ENCODE data around the gene DEFB125. TPM values are rescaled to one million over a fixed set of nuclear protein-coding genes. Genes with fewer than 3 reads are reported as not detected.

The DEFB125 gene
- total RNA-seq, 2 experiments from 2014 or later = not detected

GRCh38 chr20:61757-62156 lies 25.7 kb upstream of the DEFB125 start:
- Histone ChIP-seq H3K27me3 (ENCODE audit: control insufficient read depth in 1 of 2, insufficient read depth in 2 of 2, low read length in 2 of 2) (peaks cover 3% of the 10 kb centered on the region in 2 experiments), H3K4me1 (ENCODE audit: insufficient read depth, low read length) (no peaks in the 10 kb centered on the region), H3K27ac (ENCODE audit: low read depth in 1 of 2, low read length in 2 of 2) (no peak overlapping the region), H3K36me3 (ENCODE audit: insufficient read depth, low read length) (no peaks in the 10 kb centered on the region), H3K4me3 (ENCODE audit: low read length) (no peak overlapping the region), H3K9me3 (ENCODE audit: control insufficient read depth in 1 of 2, insufficient read depth in 1 of 2, low read length in 2 of 2) (peaks cover 12 to 56% of the 10 kb centered on the region in 2 experiments)
- Mint-ChIP-seq H3K4me1 (ENCODE audit: low read depth) (no peaks in the 10 kb centered on the region), H3K4me3 (no peak overlapping the region), H3K36me3 (ENCODE audit: low read depth) (no peaks in the 10 kb centered on the region), H3K27ac (no peak overlapping the region), H3K9me3 (no peaks in the 10 kb centered on the region), H3K27me3 (no peaks in the 10 kb centered on the region)
- intact Hi-C loops (cut with DNase I, micrococcal nuclease) = no loop called here
- TF ChIP-seq CTCF (IDR thresholded peaks at IDR 0.05) = no peak
- DNase-seq = no peak
- ChIA-PET CTCF (no interaction called here), POLR2A (no interaction called here)
- ATAC-seq (ENCODE audit: poor library complexity) = no peak

- Mint-ChIP-seq H3K9me3 (no peaks in the 10 kb centered on the region), H3K4me1 (ENCODE audit: low read depth) (no peaks in the 10 kb centered on the region), H3K36me3 (ENCODE audit: low read depth) (no peaks in the 10 kb centered on the region), H3K27ac (no peak overlapping the region), H3K27me3 (no peaks in the 10 kb centered on the region), H3K4me3 (no peak overlapping the region)
- DNase-seq (no peak), ATAC-seq (ENCODE audit: poor library complexity) (no peak)
- H3K27ac ChIP-seq (ENCODE audit: low read depth in 1 of 2, low read length in 2 of 2) = no peak overlapping the region
- no peak for TF ChIP-seq CTCF (IDR thresholded peaks at IDR 0.05)
- H3K36me3 ChIP-seq (ENCODE audit: insufficient read depth, low read length) = no peaks in the 10 kb centered on the region
- H3K27me3 ChIP-seq (ENCODE audit: control insufficient read depth in 1 of 2, insufficient read depth in 2 of 2, low read length in 2 of 2) = peaks cover 7 to 10% of the 10 kb centered on the region in 2 experiments
- POLR2A ChIA-PET = no interaction called here
- peaks cover 12 to 59% of the 10 kb centered on the region in 2 experiments for H3K9me3 ChIP-seq (ENCODE audit: control insufficient read depth in 1 of 2, insufficient read depth in 1 of 2, low read length in 2 of 2)
- CTCF ChIA-PET = no interaction called here
- intact Hi-C loops (cut with DNase I, micrococcal nuclease) = no loop called here
- H3K4me1 ChIP-seq (ENCODE audit: insufficient read depth, low read length) = no peaks in the 10 kb centered on the region
- no peak overlapping the region for H3K4me3 ChIP-seq (ENCODE audit: low read length)
These were observed 25.0 kb upstream of the DEFB125 start for GRCh38 chr20:62487-62886.

GRCh38 chr20:64026-64603 lies 23.4 kb upstream of the DEFB125 start:
- no peak overlapping the region for H3K4me3 ChIP-seq (ENCODE audit: low read length)
- DNase-seq = no peak
- ChIA-PET POLR2A (no interaction called here), CTCF (no interaction called here)
- H3K36me3 ChIP-seq (ENCODE audit: insufficient read depth, low read length) = no peaks in the 10 kb centered on the region
- Mint-ChIP-seq H3K27ac (no peak overlapping the region), H3K36me3 (ENCODE audit: low read depth) (no peaks in the 10 kb centered on the region), H3K4me1 (ENCODE audit: low read depth) (no peaks in the 10 kb centered on the region), H3K4me3 (no peak overlapping the region), H3K27me3 (peaks cover 3% of the 10 kb centered on the region), H3K9me3 (no peaks in the 10 kb centered on the region)
- intact Hi-C loops (cut with DNase I, micrococcal nuclease) = no loop called here
- H3K4me1 ChIP-seq (ENCODE audit: insufficient read depth, low read length) = no peaks in the 10 kb centered on the region
- ATAC-seq (ENCODE audit: poor library complexity) = no peak
- peaks cover 12 to 25% of the 10 kb centered on the region in 2 experiments for H3K27me3 ChIP-seq (ENCODE audit: control insufficient read depth in 1 of 2, insufficient read depth in 2 of 2, low read length in 2 of 2)
- TF ChIP-seq CTCF (IDR thresholded peaks at IDR 0.05) = no peak
- H3K27ac ChIP-seq (ENCODE audit: low read depth in 1 of 2, low read length in 2 of 2) = no peak overlapping the region
- H3K9me3 ChIP-seq (ENCODE audit: control insufficient read depth in 1 of 2, insufficient read depth in 1 of 2, low read length in 2 of 2) = peaks cover 12 to 59% of the 10 kb centered on the region in 2 experiments
